Breast epithelium (tissue), 4 donors: Measurements from ENCODE around the gene ZNF479. TPM values are rescaled to one million over a fixed set of nuclear protein-coding genes. Genes with fewer than 3 reads are reported as not detected.
"Not testable (repeated sequence)": the region's sequence is repeated elsewhere in the genome, so short reads cannot be mapped to it uniquely, and the experiment has no call there.

Experiments
- DNase-seq, 2 donors: peaks; one replicate each; pipeline ENCODE4 v3.0.0-alpha.2; 2019; ENCODE audit warnings: low spot score in 2 of 2
- H3K27ac ChIP-seq, 2 donors: fragments of 200-600 bp; sonication (generic) in 1 of 2; one replicate each; pipeline ENCODE4 v1.5.1; 2016 to 2019; ENCODE audit warnings: mild to moderate bottlenecking in 1 of 2
- H3K27me3 ChIP-seq, 2 donors: fragments of 200-600 bp; sonication (generic) in 1 of 2; one replicate each; pipeline versions ENCODE4 v1.5.1 to v1.6.0; 2017 to 2019; ENCODE audit warnings: control low read depth in 1 of 2, mild to moderate bottlenecking in 1 of 2
- H3K36me3 ChIP-seq: fragments of 200-600 bp; one replicate; pipeline ENCODE4 v1.5.1; 2019
- H3K4me1 ChIP-seq, 2 donors: fragments of 200-600 bp; sonication (generic); one replicate each; pipeline ENCODE4 v1.5.1; 2016 to 2019; ENCODE audit warnings: control low read depth in 1 of 2
- H3K4me3 ChIP-seq, 3 donors: fragments of 200-600 bp; sonication (generic); 1 replicate in 2 of 3; 2 replicates in 1 of 3; pipeline ENCODE4 v1.5.1; 2016 to 2019; ENCODE audit warnings: mild to moderate bottlenecking in 3 of 3, moderate library complexity in 2 of 3
- H3K9me3 ChIP-seq, 2 donors: fragments of 200-600 bp; sonication (generic) in 1 of 2; one replicate each; pipeline ENCODE4 v1.5.1; 2016 to 2019; ENCODE audit warnings: control low read depth in 1 of 2
- POLR2A ChIP-seq: fragments of 450-650 bp; IDR thresholded peaks from one replicate; pipeline ENCODE4 v1.6.1; 2016; ENCODE audit warnings: antibody characterized with exemption, mild to moderate bottlenecking, moderate library complexity
- POLR2AphosphoS5 ChIP-seq, 3 donors: sonication (generic); formaldehyde crosslinking; IDR thresholded peaks; one replicate each; pipeline ENCODE4 v1.6.1; 2017; ENCODE audit warnings: antibody characterized with exemption in 3 of 3
- intact Hi-C: fragments of 100-400 bp; cut with DNase I; formaldehyde crosslinking; loops from one replicate; pipeline ENCODE4 v1.15.1; 2023; ENCODE audit warnings: low total_unique reads
- total RNA-seq, 3 donors: library from RNA; depleted of rRNA; stranded (reverse); fragments of >200 nt; gene quantifications; one replicate each; pipeline ENCODE4 v1.1.0, GENCODE V29; 2016
- TF ChIP-seq, protein P1 (sequence below), 3 donors: fragments of 450-650 bp; IDR thresholded peaks; one replicate each; pipeline ENCODE4 v1.5.1; 2016 to 2017; ENCODE audit warnings: antibody characterized with exemption in 3 of 3, mild to moderate bottlenecking in 3 of 3, moderate library complexity in 3 of 3

ZNF479 gene
- total RNA-seq, 3 donors from 2014 or later: not detected

DNA sequence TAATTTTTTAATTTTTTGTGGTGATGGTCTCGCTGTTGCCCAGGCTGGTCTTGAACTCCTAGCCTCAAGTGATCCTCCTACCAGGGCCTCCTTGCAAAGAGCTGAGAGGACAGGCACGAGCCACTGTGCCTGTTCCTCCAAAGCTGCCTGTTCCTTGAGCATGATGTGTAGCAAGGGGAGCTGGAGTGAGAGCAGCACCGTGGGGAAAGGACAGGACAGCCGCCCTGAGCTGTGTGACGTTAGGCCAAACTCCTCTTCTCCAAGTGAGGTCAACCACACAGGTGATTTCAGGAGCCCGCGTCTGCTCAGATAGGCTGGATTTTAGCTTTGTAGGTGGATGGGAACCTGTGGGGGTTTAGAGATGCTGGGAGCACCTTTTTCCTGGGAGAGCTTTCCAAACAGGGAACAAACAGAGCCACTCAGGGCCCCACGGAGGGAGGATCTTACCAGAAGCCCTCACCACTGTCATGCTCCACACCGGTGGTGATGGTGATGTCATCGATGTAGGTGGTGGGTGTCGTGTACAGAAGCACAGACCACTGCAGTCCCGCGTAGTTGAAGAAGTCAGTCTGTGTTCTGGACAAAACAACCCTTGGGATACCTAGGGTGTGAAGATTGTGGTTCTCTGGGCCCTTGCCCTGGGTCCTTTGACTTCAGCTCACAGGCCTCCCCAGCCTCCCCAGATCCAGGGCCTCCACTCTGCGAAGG lies 44.8 kb upstream of the ZNF479 start:
- H3K36me3 ChIP-seq: no peaks in the 10 kb centered on the region
- TF ChIP-seq POLR2A: no peak
- TF ChIP-seq, protein P1, sequence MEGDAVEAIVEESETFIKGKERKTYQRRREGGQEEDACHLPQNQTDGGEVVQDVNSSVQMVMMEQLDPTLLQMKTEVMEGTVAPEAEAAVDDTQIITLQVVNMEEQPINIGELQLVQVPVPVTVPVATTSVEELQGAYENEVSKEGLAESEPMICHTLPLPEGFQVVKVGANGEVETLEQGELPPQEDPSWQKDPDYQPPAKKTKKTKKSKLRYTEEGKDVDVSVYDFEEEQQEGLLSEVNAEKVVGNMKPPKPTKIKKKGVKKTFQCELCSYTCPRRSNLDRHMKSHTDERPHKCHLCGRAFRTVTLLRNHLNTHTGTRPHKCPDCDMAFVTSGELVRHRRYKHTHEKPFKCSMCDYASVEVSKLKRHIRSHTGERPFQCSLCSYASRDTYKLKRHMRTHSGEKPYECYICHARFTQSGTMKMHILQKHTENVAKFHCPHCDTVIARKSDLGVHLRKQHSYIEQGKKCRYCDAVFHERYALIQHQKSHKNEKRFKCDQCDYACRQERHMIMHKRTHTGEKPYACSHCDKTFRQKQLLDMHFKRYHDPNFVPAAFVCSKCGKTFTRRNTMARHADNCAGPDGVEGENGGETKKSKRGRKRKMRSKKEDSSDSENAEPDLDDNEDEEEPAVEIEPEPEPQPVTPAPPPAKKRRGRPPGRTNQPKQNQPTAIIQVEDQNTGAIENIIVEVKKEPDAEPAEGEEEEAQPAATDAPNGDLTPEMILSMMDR (IDR thresholded peaks at IDR 0.05): no peak
- no peak for TF ChIP-seq POLR2AphosphoS5 (IDR thresholded peaks at IDR 0.05)

DNA sequence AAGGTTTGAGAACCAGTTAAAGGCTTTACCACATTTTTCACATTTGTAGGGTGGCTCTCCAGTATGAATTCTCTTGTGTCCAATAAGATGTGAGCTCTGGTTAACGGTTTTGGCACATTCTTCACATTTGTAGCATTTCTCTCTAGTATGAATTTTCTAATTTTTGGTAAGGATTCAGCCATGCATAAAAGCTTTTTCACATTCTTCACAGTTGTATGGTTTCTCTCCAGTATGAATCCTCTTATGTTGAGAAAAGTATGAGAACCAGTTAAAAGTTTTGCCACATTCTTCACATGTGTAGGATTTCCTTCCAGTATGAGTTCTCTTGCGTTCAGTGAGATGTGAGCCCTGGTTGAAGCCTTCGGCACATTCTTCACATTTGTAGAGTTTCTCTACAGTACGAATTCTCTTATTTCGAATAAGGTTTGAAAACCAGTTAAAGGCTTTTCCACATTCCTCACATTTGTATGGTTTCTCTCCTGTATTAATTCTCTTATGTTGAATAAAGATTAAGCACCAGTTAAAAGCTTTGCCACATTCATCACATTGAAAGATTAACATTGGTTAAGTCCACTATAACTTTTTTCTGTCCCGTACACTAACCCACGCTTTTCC lies 33.2 kb upstream of the ZNF479 start:
- Histone ChIP-seq H3K27ac (no peak overlapping the region), H3K4me3 (no peak overlapping the region), H3K27me3 (no peaks in the 10 kb centered on the region), H3K4me1 (no peaks in the 10 kb centered on the region), H3K9me3 (peaks cover 0 to 29% of the 10 kb centered on the region in 2 donors), H3K36me3 (no peaks in the 10 kb centered on the region)
- TF ChIP-seq POLR2A: no peak
- TF ChIP-seq POLR2AphosphoS5 (IDR thresholded peaks at IDR 0.05): no peak
- TF ChIP-seq, protein P1 (IDR thresholded peaks at IDR 0.05): no peak
- DNase-seq: no peak
- intact Hi-C loops: no loop called here

More for the DNA sequence above, 44.8 kb upstream of the ZNF479 start:
- Histone ChIP-seq H3K27ac (no peak overlapping the region), H3K27me3 (no peaks in the 10 kb centered on the region), H3K9me3 (peaks cover 0 to 49% of the 10 kb centered on the region in 2 donors), H3K4me3 (no peak overlapping the region), H3K4me1 (no peaks in the 10 kb centered on the region)
- DNase-seq: no peak
- intact Hi-C loops: loop anchor here (10.0 kb wide), 1 partner anchor 1332 kb away; no protein-coding TSS in a partner anchor

DNA sequence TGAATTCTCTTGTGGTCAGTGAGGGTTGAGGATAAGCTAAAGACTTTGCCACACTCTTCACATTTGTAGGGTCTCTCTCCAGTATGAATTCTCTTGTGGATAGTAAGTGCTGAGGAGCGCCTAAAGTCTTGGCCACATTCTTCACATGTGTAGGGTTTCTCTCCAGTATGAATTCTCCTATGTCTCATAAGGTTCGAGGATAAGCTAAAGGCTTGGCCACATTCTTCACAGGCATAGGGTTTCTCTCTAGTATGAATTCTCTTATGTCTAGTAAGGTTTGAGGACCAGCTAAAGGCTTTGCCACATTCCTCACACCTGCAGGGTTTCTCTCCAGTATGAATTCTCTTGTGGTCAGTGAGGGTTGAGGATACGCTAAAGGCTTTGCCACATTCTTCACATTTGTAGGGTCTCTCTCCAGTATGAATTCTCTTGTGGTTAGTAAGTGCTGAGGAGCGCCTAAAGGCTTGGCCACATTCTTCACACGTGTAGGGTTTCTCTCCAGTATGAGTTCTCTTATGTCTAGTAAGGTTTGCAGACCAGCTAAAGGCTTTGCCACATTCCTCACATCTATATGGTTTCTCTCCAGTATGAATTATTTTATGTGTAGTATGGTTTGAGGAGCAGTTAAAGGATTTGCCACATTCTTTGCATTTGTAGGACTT lies 12.0 kb downstream of the ZNF479 start:
- H3K9me3 ChIP-seq: peaks cover 19 to 64% of the 10 kb centered on the region in 2 donors

More for the DNA sequence above, 12.0 kb downstream of the ZNF479 start:
- intact Hi-C loops, DNase-seq, H3K4me3 ChIP-seq, H3K27me3 ChIP-seq, H3K36me3 ChIP-seq, H3K4me1 ChIP-seq, H3K27ac ChIP-seq: not testable (repeated sequence)
